Upper lobe of left lung (tissue), 6 donors: ENCODE results near the gene PALM. TPM values are rescaled to one million over a fixed set of nuclear protein-coding genes. Genes with fewer than 3 reads are reported as not detected.

Experiments used
- ATAC-seq, 2 donors: fragments of 200-7000 bp; cut with Tn5 transposase; one replicate each; pipeline ENCODE4 v1.9.1; 2022; ENCODE audit warnings: mild to moderate bottlenecking in 2 of 2, moderate library complexity in 2 of 2; ENCODE audit not compliant: low FRiP score in 2 of 2
- DNase-seq, 2 donors: peaks; one replicate each; pipeline ENCODE4 v3.0.0-alpha.2; 2019 to 2020
- H3K27ac ChIP-seq, 4 donors: fragments of 200-600 bp; sonication (generic); one replicate each; pipeline ENCODE4 v1.5.1; 2016 to 2019
- H3K27me3 ChIP-seq, 4 donors: fragments of 200-600 bp; sonication (generic); one replicate each; pipeline ENCODE4 v1.5.1; 2017 to 2019
- H3K36me3 ChIP-seq, 4 donors: fragments of 200-600 bp; sonication (generic); one replicate each; pipeline ENCODE4 v1.5.1; 2016 to 2019
- H3K4me1 ChIP-seq, 4 donors: fragments of 200-600 bp; sonication (generic); one replicate each; pipeline ENCODE4 v1.5.1; 2018 to 2019
- H3K4me3 ChIP-seq, 4 donors: fragments of 200-600 bp; sonication (generic); one replicate each; pipeline ENCODE4 v1.5.1; 2017 to 2019; ENCODE audit warnings: mild to moderate bottlenecking in 2 of 4, moderate library complexity in 1 of 4
- H3K9me3 ChIP-seq, 4 donors: fragments of 200-600 bp; sonication (generic); one replicate each; pipeline ENCODE4 v1.5.1; 2018 to 2019
- CTCF ChIP-seq, 6 experiments: fragments of 450-650 bp in 4 of 6; fragments of 200-600 bp in 2 of 6; sonication (generic) in 2 of 6; IDR thresholded peaks; one replicate each; pipeline ENCODE4 v1.5.1; 2016 to 2019; ENCODE audit warnings: antibody characterized with exemption in 6 of 6
- EP300 ChIP-seq, 4 donors: sonication (generic); formaldehyde crosslinking; IDR thresholded peaks; one replicate each; pipeline ENCODE4 v1.5.1; 2017; ENCODE audit warnings: antibody characterized with exemption in 4 of 4, control low read depth in 2 of 4
- POLR2A ChIP-seq, 4 donors: fragments of 450-650 bp; IDR thresholded peaks; one replicate each; pipeline ENCODE4 v1.5.1; 2016 to 2017; ENCODE audit warnings: antibody characterized with exemption in 4 of 4, mild to moderate bottlenecking in 2 of 4
- POLR2AphosphoS5 ChIP-seq, 2 donors: sonication (generic); formaldehyde crosslinking; IDR thresholded peaks; one replicate each; pipeline ENCODE4 v1.5.1; 2017; ENCODE audit warnings: antibody characterized with exemption in 2 of 2
- WGBS, 2 donors: methylation state at CpG; one replicate each; pipeline ENCODE4 v1.1.5; 2017 to 2018; 5-methylcytosine and 5-hydroxymethylcytosine counted together
- total RNA-seq, 6 donors: library from RNA; depleted of rRNA in 4 of 6; stranded (reverse); fragments of >200 nt in 4 of 6; gene quantifications; one replicate each; pipeline versions ENCODE4 v1.1.0 to v1.2.1, GENCODE V29; 2016 to 2021
- donor health status: DM: no; HTN: no; CAD: no; lungs with moderate emphysema.
- donor health status: DM: no; HTN: yes; CAD: no; lungs with severe emphysema.

Gene PALM
- total RNA-seq, 6 donors from 2014 or later, result 12.5 to 65.6 (median 37.4) TPM

- WGBS, 2 donors, result 0% methylated on average over 15 to 29 of the region's 83 CpGs
- DNase-seq, result peak; percentile 99 to 100
Measured at GRCh38 chr19:796692-797527, 88.2 kb downstream of the PALM start, which contains the start of gene PTBP1. Gene PTBP1, plus strand, starts transcription at chr19:797452. Its CDS starts 46 bp downstream, at chr19:797498.

More at GRCh38 chr19:796692-797527, 88.2 kb downstream of the PALM start, which contains the start of gene PTBP1:
- Histone ChIP-seq H3K27me3 (no peaks in the 10 kb centered on the region), H3K27ac (peak within 1 kb of the TSS; percentile 95 to 100 (median 98)), H3K4me1 (peaks cover 52 to 65% (median 60%) of the 10 kb centered on the region in 4 donors), H3K4me3 (peak within 1 kb of the TSS; percentile 82 to 98 (median 92)), H3K9me3 (no peaks in the 10 kb centered on the region), H3K36me3 (peaks cover 0 to 35% (median 16%) of the 10 kb centered on the region in 4 donors)
- ATAC-seq, result peak; percentile 94 to 97
- TF ChIP-seq POLR2AphosphoS5 (IDR thresholded peaks at IDR 0.05) (peak; percentile 79), EP300 (IDR thresholded peaks at IDR 0.05) (peak in 1 of 4 donors; percentile 25), CTCF (IDR thresholded peaks at IDR 0.05) (peak in 2 of 6 experiments; percentile 5 to 36), POLR2A (IDR thresholded peaks at IDR 0.05) (peak in 2 of 4 donors; percentile 78 to 84)

Other genes starting within 250 kb of the PALM start
- gene SHC2, start 247.9 kb upstream of the PALM start, total RNA-seq, result 100 to 1,000 TPM in 1 of 6 donors, 10 to 100 TPM in 5; 10.5 to 104 (median 22.5) TPM
- gene MADCAM1, start 212.4 kb upstream of the PALM start, total RNA-seq, result 1 to 10 TPM in 2 of 6 donors, under 1 TPM in 2, not detected in 2; 0.63 to 3.1 (median 1.1) TPM
- gene TPGS1, start 201.4 kb upstream of the PALM start, total RNA-seq, result 10 to 100 TPM; 30.9 to 67.1 (median 40.1) TPM
- gene CDC34, start 177.2 kb upstream of the PALM start, total RNA-seq, result 100 to 1,000 TPM in 1 of 6 donors, 10 to 100 TPM in 5; 42.7 to 140 (median 52.4) TPM
- gene GZMM, start 164.9 kb upstream of the PALM start, total RNA-seq, result 1 to 10 TPM in 4 of 6 donors, not detected in 2; 2.3 to 6.1 (median 3.8) TPM
- 100 to 1,000 TPM; 222 to 429 (median 387) TPM for gene BSG, start 136.3 kb upstream of the PALM start, total RNA-seq
- under 1 TPM in 3 of 6 donors, not detected in 3; 0.46 to 0.47 (median 0.46) TPM for gene HCN2, start 119.1 kb upstream of the PALM start, total RNA-seq
- gene POLRMT, start 75.4 kb upstream of the PALM start, total RNA-seq, result 10 to 100 TPM; 26.7 to 86.5 (median 50.9) TPM
- 1 to 10 TPM in 3 of 6 donors, under 1 TPM in 2, not detected in 1; 0.40 to 6.3 (median 1.2) TPM for gene FGF22, start 69.1 kb upstream of the PALM start, total RNA-seq
- gene RNF126, start 45.7 kb upstream of the PALM start, total RNA-seq, result 100 to 1,000 TPM in 1 of 6 donors, 10 to 100 TPM in 5; 36.7 to 106 (median 66.3) TPM
- gene FSTL3, start 32.5 kb upstream of the PALM start, total RNA-seq, result 100 to 1,000 TPM; 109 to 335 (median 197) TPM
- under 1 TPM in 2 of 6 donors, not detected in 4; 0.37 to 0.46 TPM for gene PRSS57, start 13.5 kb upstream of the PALM start, total RNA-seq
- 10 to 100 TPM; 22.5 to 51.5 (median 37.5) TPM for gene MISP, start 42.2 kb downstream of the PALM start, total RNA-seq
- 100 to 1,000 TPM; 122 to 270 (median 219) TPM for gene PTBP1, start 88.5 kb downstream of the PALM start, total RNA-seq
- gene PLPPR3, start 113.0 kb downstream of the PALM start, total RNA-seq, result 10 to 100 TPM in 1 of 6 donors, 1 to 10 TPM in 4, under 1 TPM in 1; 0.63 to 14.2 (median 5.6) TPM
- 10 to 100 TPM in 1 of 6 donors, 1 to 10 TPM in 5; 2.0 to 13.6 (median 5.3) TPM for gene AZU1, start 118.9 kb downstream of the PALM start, total RNA-seq
- gene PRTN3, start 132.1 kb downstream of the PALM start, total RNA-seq, result 1 to 10 TPM in 2 of 6 donors, not detected in 4; 1.1 to 9.4 TPM
- 10 to 100 TPM in 1 of 6 donors, 1 to 10 TPM in 2, under 1 TPM in 2, not detected in 1; 0.69 to 11.9 (median 1.3) TPM for gene ELANE, start 143.4 kb downstream of the PALM start, total RNA-seq
- gene CFD, start 150.7 kb downstream of the PALM start, total RNA-seq, result 100 to 1,000 TPM; 101 to 393 (median 259) TPM
- gene MED16, start 184.3 kb downstream of the PALM start, total RNA-seq, result 100 to 1,000 TPM in 2 of 6 donors, 10 to 100 TPM in 4; 33.5 to 110 (median 62.1) TPM
- gene RNU6-9, start 184.5 kb downstream of the PALM start, total RNA-seq, result not detected
- gene R3HDM4, start 204.3 kb downstream of the PALM start, total RNA-seq, result 10 to 100 TPM; 39.6 to 71.2 (median 63.3) TPM
- gene KISS1R, start 208.4 kb downstream of the PALM start, total RNA-seq, result not detected
- 10 to 100 TPM in 4 of 6 donors, 1 to 10 TPM in 2; 7.1 to 54.5 (median 19.2) TPM for gene ARID3A, start 217.1 kb downstream of the PALM start, total RNA-seq